GM23338 (cell line): Measurements from ENCODE around the gene SPATC1L. TPM values are rescaled to one million over a fixed set of nuclear protein-coding genes. Genes with fewer than 3 reads are reported as not detected.

Source experiments
- ATAC-seq: fragments of 200-7000 bp; cut with Tn5 transposase; 3 replicates; pipeline ENCODE4 v1.9.1; 2020
- DNase-seq: peaks from one replicate; pipeline ENCODE4 v3.0.0-alpha.2; 2015; ENCODE audit warnings: low spot score
- H2AFZ ChIP-seq: fragments of 200-600 bp; sonication (generic); 2 replicates; pipeline ENCODE4 v1.8.0; 2016; ENCODE audit warnings: antibody characterized with exemption, mild to moderate bottlenecking, moderate library complexity
- H3F3A ChIP-seq: fragments of 200-600 bp; sonication (generic); replicated peaks from 2 replicates; pipeline ENCODE4 v1.8.0; 2017; ENCODE audit warnings: antibody characterized with exemption, mixed run types, low read depth
- H3K27ac ChIP-seq: fragments of 200-600 bp; sonication (generic); 2 replicates; pipeline ENCODE4 v1.6.1; 2016; ENCODE audit warnings: low read depth
- H3K27me3 ChIP-seq: fragments of 200-600 bp; sonication (generic); 2 replicates; pipeline ENCODE4 v1.8.0; 2016; ENCODE audit warnings: mild to moderate bottlenecking, mixed run types, moderate library complexity; ENCODE audit not compliant: insufficient read depth
- H3K36me3 ChIP-seq: fragments of 200-600 bp; sonication (generic); 2 replicates; pipeline ENCODE4 v1.8.0; 2016; ENCODE audit warnings: mild to moderate bottlenecking; ENCODE audit not compliant: insufficient read depth
- H3K4me1 ChIP-seq: fragments of 200-600 bp; sonication (generic); 2 replicates; pipeline ENCODE4 v1.8.0; 2016; ENCODE audit warnings: mild to moderate bottlenecking, moderate library complexity; ENCODE audit not compliant: insufficient read depth
- H3K4me2 ChIP-seq: fragments of 200-600 bp; sonication (generic); 2 replicates; pipeline ENCODE4 v1.7.1; 2017; ENCODE audit warnings: mixed run types
- H3K4me3 ChIP-seq: fragments of 200-600 bp; sonication (generic); 2 replicates; pipeline ENCODE4 v1.6.1; 2016; ENCODE audit warnings: mixed run types
- H3K79me2 ChIP-seq: fragments of 200-600 bp; sonication (generic); replicated peaks from 2 replicates; pipeline ENCODE4 v1.8.0; 2017; ENCODE audit warnings: mild to moderate bottlenecking; ENCODE audit not compliant: insufficient read depth
- H3K9me2 ChIP-seq: fragments of 200-600 bp; sonication (generic); 2 replicates; pipeline ENCODE4 v1.8.0; 2017; ENCODE audit not compliant: insufficient read depth
- H4K20me1 ChIP-seq: fragments of 200-600 bp; sonication (generic); replicated peaks from 2 replicates; pipeline ENCODE4 v1.8.0; 2017; ENCODE audit warnings: mild to moderate bottlenecking; ENCODE audit not compliant: insufficient read depth
- H3K27ac Mint-ChIP-seq: 2 replicates; pipeline ENCODE4 v1.8.0; 2020; ENCODE audit warnings: inconsistent platforms, mild to moderate bottlenecking, moderate library complexity, mixed read lengths
- H3K27me3 Mint-ChIP-seq: 3 replicates; pipeline ENCODE4 v1.8.0; 2022; ENCODE audit warnings: low read depth, mild to moderate bottlenecking, moderate library complexity, mixed read lengths, inconsistent platforms; ENCODE audit not compliant: insufficient read depth, poor library complexity
- H3K36me3 Mint-ChIP-seq: 3 replicates; pipeline ENCODE4 v1.8.0; 2021; ENCODE audit warnings: low read depth, mild to moderate bottlenecking, inconsistent platforms, moderate library complexity, mixed read lengths
- H3K4me1 Mint-ChIP-seq: 3 replicates; pipeline ENCODE4 v1.8.0; 2020; ENCODE audit warnings: mild to moderate bottlenecking, inconsistent platforms, mixed read lengths
- H3K4me3 Mint-ChIP-seq: 3 replicates; pipeline ENCODE4 v1.8.0; 2021; ENCODE audit warnings: moderate library complexity, mild to moderate bottlenecking, inconsistent platforms, mixed read lengths
- H3K9me3 Mint-ChIP-seq: 3 replicates; pipeline ENCODE4 v1.8.0; 2020; ENCODE audit warnings: moderate library complexity, mild to moderate bottlenecking, inconsistent platforms, mixed read lengths
- EZH2 ChIP-seq: fragments of 200-600 bp; sonication (generic); IDR thresholded peaks from one replicate; pipeline ENCODE4 v1.8.0; 2017; ENCODE audit warnings: antibody characterized with exemption, mild to moderate bottlenecking, low read depth; ENCODE audit not compliant: unreplicated experiment
- POLR2AphosphoS5 ChIP-seq: IDR thresholded peaks from 2 replicates; pipeline ENCODE4 v1.6.1; 2016; ENCODE audit warnings: antibody characterized with exemption, low read depth
- ZNF114 ChIP-seq: fragments of 250-450 bp; sonication (Bioruptor Pico); IDR thresholded peaks from 2 replicates; pipeline ENCODE4 v1.5.0; 2020; ENCODE audit warnings: mild to moderate bottlenecking, moderate library complexity
- ZNF331 ChIP-seq: fragments of 250-450 bp; sonication (Bioruptor Pico); IDR thresholded peaks from 2 replicates; pipeline ENCODE4 v1.5.0; 2020; ENCODE audit warnings: low read depth, mild to moderate bottlenecking, moderate library complexity
- polyA plus RNA-seq: library from polyadenylated mRNA; unstranded; fragments of >200 nt; fragmentation: Nextera tagmentation; extraction: Ambion mirVana; gene quantifications from 2 replicates; pipeline ENCODE4 v1.2.1, GENCODE V29; 2016
- total RNA-seq: library from RNA; depleted of rRNA; stranded (reverse); fragments of >200 nt; shearing (Covaris generic); gene quantifications from 2 replicates; pipeline ENCODE4 v1.2.3, GENCODE V29; 2014
- TF ChIP-seq, protein P1 (sequence below): fragments of 250-450 bp; sonication (Bioruptor Pico); IDR thresholded peaks from 2 replicates; pipeline ENCODE4 v1.5.0; 2020; ENCODE audit warnings: mild to moderate bottlenecking, moderate library complexity
- TF ChIP-seq, protein P2 (sequence below): IDR thresholded peaks from 2 replicates; pipeline ENCODE4 v1.6.1; 2016; ENCODE audit warnings: antibody characterized with exemption
- TF ChIP-seq, protein P3 (sequence below): IDR thresholded peaks from one replicate; pipeline ENCODE4 v1.6.1; 2018; ENCODE audit warnings: antibody characterized with exemption; ENCODE audit not compliant: unreplicated experiment

The SPATC1L gene
- total and polyA plus RNA-seq, 2 experiments from 2014 or later = 37.6 to 70.2 TPM

DNA sequence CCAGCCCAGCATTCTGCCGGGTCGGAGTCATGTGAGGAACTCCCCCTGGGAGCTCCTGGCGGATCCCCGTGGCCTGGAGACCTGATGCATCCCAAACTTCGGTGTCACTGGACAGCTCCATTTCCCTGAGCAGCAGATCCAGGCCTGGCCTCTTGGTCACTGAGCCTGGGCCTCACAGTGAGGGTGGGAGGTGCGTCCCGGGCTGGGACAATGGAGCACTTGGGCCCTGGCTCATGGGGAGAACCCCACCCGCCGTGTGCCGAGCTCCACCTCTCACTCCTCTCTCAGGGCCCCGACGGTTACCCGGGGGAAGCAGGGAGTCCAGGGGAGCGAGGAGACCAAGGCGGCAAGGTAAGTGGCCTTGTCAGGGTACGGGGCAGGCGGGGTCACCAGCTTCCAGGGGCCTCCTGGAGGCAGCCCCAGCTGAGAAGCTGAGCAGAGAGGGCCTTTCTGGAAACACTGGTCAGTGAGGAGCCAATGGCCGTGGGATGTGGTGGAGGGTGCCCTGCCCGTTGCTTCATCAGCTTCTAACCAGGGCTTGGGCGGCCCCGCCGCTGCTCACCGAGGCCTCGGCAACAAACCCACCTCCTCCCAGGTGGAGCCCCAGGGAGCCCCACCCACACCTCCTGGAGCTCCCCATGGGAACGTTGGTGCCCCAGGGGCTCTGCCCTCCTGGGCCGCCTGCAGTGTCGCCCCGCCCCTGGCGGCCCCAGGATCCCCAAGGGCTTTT, 66.5 kb downstream of the SPATC1L start:
- peaks cover 15% of the 10 kb centered on the region for H3K36me3 ChIP-seq

DNA sequence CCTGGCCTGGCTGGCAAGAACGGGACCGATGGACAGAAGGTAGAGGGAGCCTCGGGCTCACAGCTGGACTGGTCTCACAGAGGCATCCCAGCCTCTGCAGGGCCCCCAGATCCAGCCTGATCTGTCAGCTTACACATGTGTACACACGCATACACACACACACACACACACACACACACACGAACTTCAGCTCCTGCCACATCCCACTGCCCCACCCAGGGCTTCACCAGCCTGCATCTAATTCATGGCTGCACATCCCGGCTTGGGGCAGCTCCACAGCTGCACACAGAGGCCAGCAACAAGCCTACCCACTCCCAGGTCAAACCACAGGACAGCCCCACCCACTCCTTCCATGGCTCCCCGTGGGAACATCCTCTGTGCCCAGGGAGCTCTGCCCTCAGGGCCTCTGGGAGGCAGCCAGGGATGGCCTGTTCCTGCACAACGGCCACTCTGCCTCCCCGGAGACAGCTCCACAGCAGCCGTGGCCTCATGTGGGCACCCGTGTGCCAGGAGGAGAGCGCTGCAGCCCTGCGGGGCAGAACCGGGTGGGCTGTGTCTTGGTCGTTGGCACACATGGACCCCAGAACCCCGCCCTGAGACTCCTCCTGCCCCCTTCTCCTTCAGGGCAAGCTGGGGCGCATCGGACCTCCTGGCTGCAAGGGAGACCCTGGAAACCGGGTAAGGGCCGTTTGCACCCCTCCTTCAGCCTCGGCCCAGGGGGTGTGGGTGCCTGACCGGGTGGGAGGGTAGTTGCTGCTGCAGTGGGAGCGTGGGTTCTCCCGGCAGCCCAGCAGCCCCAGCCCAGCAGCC, 67.3 kb downstream of the SPATC1L start:
- DNase-seq (no peak), ATAC-seq (no peak)
- Histone ChIP-seq H2AFZ (no peak overlapping the region), H3K4me1 (no peaks in the 10 kb centered on the region), H4K20me1 (no peaks in the 10 kb centered on the region), H3K9me2 (no peaks in the 10 kb centered on the region), H3K27me3 (no peaks in the 10 kb centered on the region), H3K4me2 (no peak overlapping the region), H3K36me3 (peaks cover 15% of the 10 kb centered on the region), H3K27ac (no peak overlapping the region), H3K79me2 (no peaks in the 10 kb centered on the region), H3F3A (no peaks in the 10 kb centered on the region), H3K4me3 (no peak overlapping the region)
- Mint-ChIP-seq H3K4me1 (no peaks in the 10 kb centered on the region), H3K27me3 (peaks cover 2% of the 10 kb centered on the region), H3K4me3 (no peak overlapping the region), H3K9me3 (0 out of 3 replicates have a peak, but pooled peaks cover 6% of the 10 kb centered on the region), H3K27ac (no peak overlapping the region; the same call in 1 of the 2 replicates), H3K36me3 (peaks cover 32% of the 10 kb centered on the region)
- TF ChIP-seq ZNF114 (CRISPR knock-in tag) = no peak
- TF ChIP-seq, protein P1, sequence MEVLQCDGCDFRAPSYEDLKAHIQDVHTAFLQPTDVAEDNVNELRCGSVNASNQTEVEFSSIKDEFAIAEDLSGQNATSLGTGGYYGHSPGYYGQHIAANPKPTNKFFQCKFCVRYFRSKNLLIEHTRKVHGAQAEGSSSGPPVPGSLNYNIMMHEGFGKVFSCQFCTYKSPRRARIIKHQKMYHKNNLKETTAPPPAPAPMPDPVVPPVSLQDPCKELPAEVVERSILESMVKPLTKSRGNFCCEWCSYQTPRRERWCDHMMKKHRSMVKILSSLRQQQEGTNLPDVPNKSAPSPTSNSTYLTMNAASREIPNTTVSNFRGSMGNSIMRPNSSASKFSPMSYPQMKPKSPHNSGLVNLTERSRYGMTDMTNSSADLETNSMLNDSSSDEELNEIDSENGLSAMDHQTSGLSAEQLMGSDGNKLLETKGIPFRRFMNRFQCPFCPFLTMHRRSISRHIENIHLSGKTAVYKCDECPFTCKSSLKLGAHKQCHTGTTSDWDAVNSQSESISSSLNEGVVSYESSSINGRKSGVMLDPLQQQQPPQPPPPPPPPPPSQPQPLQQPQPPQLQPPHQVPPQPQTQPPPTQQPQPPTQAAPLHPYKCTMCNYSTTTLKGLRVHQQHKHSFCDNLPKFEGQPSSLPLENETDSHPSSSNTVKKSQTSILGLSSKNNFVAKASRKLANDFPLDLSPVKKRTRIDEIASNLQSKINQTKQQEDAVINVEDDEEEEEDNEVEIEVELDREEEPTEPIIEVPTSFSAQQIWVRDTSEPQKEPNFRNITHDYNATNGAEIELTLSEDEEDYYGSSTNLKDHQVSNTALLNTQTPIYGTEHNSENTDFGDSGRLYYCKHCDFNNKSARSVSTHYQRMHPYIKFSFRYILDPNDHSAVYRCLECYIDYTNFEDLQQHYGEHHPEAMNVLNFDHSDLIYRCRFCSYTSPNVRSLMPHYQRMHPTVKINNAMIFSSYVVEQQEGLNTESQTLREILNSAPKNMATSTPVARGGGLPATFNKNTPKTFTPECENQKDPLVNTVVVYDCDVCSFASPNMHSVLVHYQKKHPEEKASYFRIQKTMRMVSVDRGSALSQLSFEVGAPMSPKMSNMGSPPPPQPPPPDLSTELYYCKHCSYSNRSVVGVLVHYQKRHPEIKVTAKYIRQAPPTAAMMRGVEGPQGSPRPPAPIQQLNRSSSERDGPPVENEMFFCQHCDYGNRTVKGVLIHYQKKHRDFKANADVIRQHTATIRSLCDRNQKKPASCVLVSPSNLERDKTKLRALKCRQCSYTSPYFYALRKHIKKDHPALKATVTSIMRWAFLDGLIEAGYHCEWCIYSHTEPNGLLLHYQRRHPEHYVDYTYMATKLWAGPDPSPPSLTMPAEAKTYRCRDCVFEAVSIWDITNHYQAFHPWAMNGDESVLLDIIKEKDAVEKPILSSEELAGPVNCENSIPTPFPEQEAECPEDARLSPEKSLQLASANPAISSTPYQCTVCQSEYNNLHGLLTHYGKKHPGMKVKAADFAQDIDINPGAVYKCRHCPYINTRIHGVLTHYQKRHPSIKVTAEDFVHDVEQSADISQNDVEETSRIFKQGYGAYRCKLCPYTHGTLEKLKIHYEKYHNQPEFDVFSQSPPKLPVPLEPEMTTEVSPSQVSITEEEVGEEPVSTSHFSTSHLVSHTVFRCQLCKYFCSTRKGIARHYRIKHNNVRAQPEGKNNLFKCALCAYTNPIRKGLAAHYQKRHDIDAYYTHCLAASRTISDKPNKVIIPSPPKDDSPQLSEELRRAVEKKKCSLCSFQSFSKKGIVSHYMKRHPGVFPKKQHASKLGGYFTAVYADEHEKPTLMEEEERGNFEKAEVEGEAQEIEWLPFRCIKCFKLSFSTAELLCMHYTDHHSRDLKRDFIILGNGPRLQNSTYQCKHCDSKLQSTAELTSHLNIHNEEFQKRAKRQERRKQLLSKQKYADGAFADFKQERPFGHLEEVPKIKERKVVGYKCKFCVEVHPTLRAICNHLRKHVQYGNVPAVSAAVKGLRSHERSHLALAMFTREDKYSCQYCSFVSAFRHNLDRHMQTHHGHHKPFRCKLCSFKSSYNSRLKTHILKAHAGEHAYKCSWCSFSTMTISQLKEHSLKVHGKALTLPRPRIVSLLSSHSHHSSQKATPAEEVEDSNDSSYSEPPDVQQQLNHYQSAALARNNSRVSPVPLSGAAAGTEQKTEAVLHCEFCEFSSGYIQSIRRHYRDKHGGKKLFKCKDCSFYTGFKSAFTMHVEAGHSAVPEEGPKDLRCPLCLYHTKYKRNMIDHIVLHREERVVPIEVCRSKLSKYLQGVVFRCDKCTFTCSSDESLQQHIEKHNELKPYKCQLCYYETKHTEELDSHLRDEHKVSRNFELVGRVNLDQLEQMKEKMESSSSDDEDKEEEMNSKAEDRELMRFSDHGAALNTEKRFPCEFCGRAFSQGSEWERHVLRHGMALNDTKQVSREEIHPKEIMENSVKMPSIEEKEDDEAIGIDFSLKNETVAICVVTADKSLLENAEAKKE (CRISPR knock-in tag) = no peak
- TF ChIP-seq POLR2AphosphoS5 = no peak
- TF ChIP-seq, protein P2, sequence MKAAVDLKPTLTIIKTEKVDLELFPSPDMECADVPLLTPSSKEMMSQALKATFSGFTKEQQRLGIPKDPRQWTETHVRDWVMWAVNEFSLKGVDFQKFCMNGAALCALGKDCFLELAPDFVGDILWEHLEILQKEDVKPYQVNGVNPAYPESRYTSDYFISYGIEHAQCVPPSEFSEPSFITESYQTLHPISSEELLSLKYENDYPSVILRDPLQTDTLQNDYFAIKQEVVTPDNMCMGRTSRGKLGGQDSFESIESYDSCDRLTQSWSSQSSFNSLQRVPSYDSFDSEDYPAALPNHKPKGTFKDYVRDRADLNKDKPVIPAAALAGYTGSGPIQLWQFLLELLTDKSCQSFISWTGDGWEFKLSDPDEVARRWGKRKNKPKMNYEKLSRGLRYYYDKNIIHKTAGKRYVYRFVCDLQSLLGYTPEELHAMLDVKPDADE = no peak
- no peak for TF ChIP-seq ZNF331 (CRISPR knock-in tag)
- TF ChIP-seq, protein P3, sequence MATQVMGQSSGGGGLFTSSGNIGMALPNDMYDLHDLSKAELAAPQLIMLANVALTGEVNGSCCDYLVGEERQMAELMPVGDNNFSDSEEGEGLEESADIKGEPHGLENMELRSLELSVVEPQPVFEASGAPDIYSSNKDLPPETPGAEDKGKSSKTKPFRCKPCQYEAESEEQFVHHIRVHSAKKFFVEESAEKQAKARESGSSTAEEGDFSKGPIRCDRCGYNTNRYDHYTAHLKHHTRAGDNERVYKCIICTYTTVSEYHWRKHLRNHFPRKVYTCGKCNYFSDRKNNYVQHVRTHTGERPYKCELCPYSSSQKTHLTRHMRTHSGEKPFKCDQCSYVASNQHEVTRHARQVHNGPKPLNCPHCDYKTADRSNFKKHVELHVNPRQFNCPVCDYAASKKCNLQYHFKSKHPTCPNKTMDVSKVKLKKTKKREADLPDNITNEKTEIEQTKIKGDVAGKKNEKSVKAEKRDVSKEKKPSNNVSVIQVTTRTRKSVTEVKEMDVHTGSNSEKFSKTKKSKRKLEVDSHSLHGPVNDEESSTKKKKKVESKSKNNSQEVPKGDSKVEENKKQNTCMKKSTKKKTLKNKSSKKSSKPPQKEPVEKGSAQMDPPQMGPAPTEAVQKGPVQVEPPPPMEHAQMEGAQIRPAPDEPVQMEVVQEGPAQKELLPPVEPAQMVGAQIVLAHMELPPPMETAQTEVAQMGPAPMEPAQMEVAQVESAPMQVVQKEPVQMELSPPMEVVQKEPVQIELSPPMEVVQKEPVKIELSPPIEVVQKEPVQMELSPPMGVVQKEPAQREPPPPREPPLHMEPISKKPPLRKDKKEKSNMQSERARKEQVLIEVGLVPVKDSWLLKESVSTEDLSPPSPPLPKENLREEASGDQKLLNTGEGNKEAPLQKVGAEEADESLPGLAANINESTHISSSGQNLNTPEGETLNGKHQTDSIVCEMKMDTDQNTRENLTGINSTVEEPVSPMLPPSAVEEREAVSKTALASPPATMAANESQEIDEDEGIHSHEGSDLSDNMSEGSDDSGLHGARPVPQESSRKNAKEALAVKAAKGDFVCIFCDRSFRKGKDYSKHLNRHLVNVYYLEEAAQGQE = no peak

More for the DNA sequence above, 66.5 kb downstream of the SPATC1L start:
- Histone ChIP-seq H2AFZ (no peak overlapping the region), H3F3A (no peaks in the 10 kb centered on the region), H3K4me3 (no peak overlapping the region), H3K9me2 (no peaks in the 10 kb centered on the region), H3K79me2 (no peaks in the 10 kb centered on the region), H3K27ac (no peak overlapping the region), H4K20me1 (no peaks in the 10 kb centered on the region), H3K27me3 (no peaks in the 10 kb centered on the region), H3K4me2 (no peak overlapping the region), H3K4me1 (no peaks in the 10 kb centered on the region)
- H3K4me1 Mint-ChIP-seq = no peaks in the 10 kb centered on the region
- TF ChIP-seq EZH2 = no peak
- peaks cover 35% of the 10 kb centered on the region for H3K36me3 Mint-ChIP-seq
- DNase-seq (no peak), ATAC-seq (no peak)
- no peak overlapping the region for H3K4me3 Mint-ChIP-seq
- H3K27ac Mint-ChIP-seq = no peak overlapping the region
- H3K27me3 Mint-ChIP-seq = peaks cover 2% of the 10 kb centered on the region
- 0 out of 3 replicates have a peak, but pooled peaks cover 6% of the 10 kb centered on the region for H3K9me3 Mint-ChIP-seq
